ENCODE results near the gene UGDH. TPM values are rescaled to one million over a fixed set of nuclear protein-coding genes. Genes with fewer than 3 reads are reported as not detected.

The UGDH gene
- total and polyA plus RNA-seq, 4 donors, result 33.1 to 241 (median 84.0) TPM

DNA sequence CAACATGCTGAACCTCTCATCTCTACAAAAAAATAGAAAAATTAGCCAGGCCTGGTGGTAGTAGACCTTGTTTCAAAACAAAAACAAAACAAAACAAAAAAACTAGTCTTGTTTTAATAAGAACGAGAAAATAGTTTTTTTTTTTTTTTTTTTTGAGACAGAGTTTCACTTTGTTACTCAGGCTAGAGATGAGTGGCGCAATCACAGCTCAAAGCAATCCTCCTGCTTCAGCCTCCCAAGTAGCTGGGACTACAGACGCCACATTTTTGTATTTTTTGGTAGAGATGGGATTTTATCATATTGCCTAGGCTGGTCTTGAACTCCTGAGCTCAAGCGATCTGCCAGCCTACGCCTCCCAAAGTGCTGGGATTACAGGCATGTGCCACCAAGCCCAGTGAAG, 47.7 kb upstream of the UGDH start:
- DNase-seq (ENCODE audit: low spot score), result no peak
- H3K27ac ChIP-seq (ENCODE audit: low read depth in 1 of 2, low read length in 2 of 2), result no peak overlapping the region
- H3K27me3 ChIP-seq (ENCODE audit: control insufficient read depth in 4 of 4, insufficient read depth in 4 of 4, low read length in 3 of 4), result no peaks in the 10 kb centered on the region
- 94% methylated on average over 5 of the region's 5 CpGs for WGBS
- no peak overlapping the region for H3K4me3 ChIP-seq (ENCODE audit: low read depth in 1 of 3, low read length in 3 of 3)
- H3K9me3 ChIP-seq (ENCODE audit: control insufficient read depth in 4 of 4, low read length in 3 of 4), result no peaks in the 10 kb centered on the region
- peaks cover 2 to 12% (median 9%) of the 10 kb centered on the region in 4 donors for H3K4me1 ChIP-seq (ENCODE audit: control insufficient read depth in 4 of 4, insufficient read depth in 4 of 4, low read length in 3 of 4)
- TF ChIP-seq HNF4A (conservative IDR thresholded peaks at IDR 0.05) (no peak), TAF1 (conservative IDR thresholded peaks at IDR 0.05) (no peak), SP1 (IDR thresholded peaks at IDR 0.05) (no peak), FOXA1 (IDR thresholded peaks at IDR 0.05) (no peak), RXRA (IDR thresholded peaks at IDR 0.05) (no peak), HNF4G (IDR thresholded peaks at IDR 0.05) (no peak), REST (IDR thresholded peaks at IDR 0.05) (no peak), MAX (IDR thresholded peaks at IDR 0.05) (no peak), NR2F2 (IDR thresholded peaks at IDR 0.05) (no peak), YY1 (IDR thresholded peaks at IDR 0.05) (no peak), GABPA (IDR thresholded peaks at IDR 0.05 in 1 of 2, conservative IDR thresholded peaks at IDR 0.05 in 1 of 2) (no peak), ZBTB33 (IDR thresholded peaks at IDR 0.05) (no peak), EGR1 (IDR thresholded peaks at IDR 0.05; ENCODE audit: low read depth in 2 of 2) (no peak)
- TF ChIP-seq, protein P1, sequence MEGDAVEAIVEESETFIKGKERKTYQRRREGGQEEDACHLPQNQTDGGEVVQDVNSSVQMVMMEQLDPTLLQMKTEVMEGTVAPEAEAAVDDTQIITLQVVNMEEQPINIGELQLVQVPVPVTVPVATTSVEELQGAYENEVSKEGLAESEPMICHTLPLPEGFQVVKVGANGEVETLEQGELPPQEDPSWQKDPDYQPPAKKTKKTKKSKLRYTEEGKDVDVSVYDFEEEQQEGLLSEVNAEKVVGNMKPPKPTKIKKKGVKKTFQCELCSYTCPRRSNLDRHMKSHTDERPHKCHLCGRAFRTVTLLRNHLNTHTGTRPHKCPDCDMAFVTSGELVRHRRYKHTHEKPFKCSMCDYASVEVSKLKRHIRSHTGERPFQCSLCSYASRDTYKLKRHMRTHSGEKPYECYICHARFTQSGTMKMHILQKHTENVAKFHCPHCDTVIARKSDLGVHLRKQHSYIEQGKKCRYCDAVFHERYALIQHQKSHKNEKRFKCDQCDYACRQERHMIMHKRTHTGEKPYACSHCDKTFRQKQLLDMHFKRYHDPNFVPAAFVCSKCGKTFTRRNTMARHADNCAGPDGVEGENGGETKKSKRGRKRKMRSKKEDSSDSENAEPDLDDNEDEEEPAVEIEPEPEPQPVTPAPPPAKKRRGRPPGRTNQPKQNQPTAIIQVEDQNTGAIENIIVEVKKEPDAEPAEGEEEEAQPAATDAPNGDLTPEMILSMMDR (IDR thresholded peaks at IDR 0.05; ENCODE audit: low read depth, low read length, missing input control), result no peak
- H3K9ac ChIP-seq (ENCODE audit: low read depth in 1 of 2, low read length in 2 of 2), result no peak overlapping the region
- peaks cover 0 to 13% (median 4%) of the 10 kb centered on the region in 4 donors for H3K36me3 ChIP-seq (ENCODE audit: control insufficient read depth in 4 of 4, insufficient read depth in 3 of 4, low read depth in 1 of 4, low read length in 3 of 4)

GRCh38 chr4:39571504-39571903, 44.3 kb upstream of the UGDH start:
- Histone ChIP-seq H3K4me3 (ENCODE audit: low read depth in 1 of 3, low read length in 3 of 3) (no peak overlapping the region), H3K27ac (ENCODE audit: low read depth in 1 of 2, low read length in 2 of 2) (no peak overlapping the region), H3K9me3 (ENCODE audit: control insufficient read depth in 4 of 4, low read length in 3 of 4) (no peaks in the 10 kb centered on the region), H3K27me3 (ENCODE audit: control insufficient read depth in 4 of 4, insufficient read depth in 4 of 4, low read length in 3 of 4) (no peaks in the 10 kb centered on the region), H3K4me1 (ENCODE audit: control insufficient read depth in 4 of 4, insufficient read depth in 4 of 4, low read length in 3 of 4) (peaks cover 2 to 22% (median 13%) of the 10 kb centered on the region in 4 donors), H3K9ac (ENCODE audit: low read depth in 1 of 2, low read length in 2 of 2) (no peak overlapping the region), H3K36me3 (ENCODE audit: control insufficient read depth in 4 of 4, insufficient read depth in 3 of 4, low read depth in 1 of 4, low read length in 3 of 4) (peaks cover 0 to 14% (median 5%) of the 10 kb centered on the region in 4 donors)
- peak; percentile 16 for TF ChIP-seq HNF4A (conservative IDR thresholded peaks at IDR 0.05)
- no peak for TF ChIP-seq RAD21 (IDR thresholded peaks at IDR 0.05)
- no peak for DNase-seq (ENCODE audit: low spot score)
- 73% methylated on average over 6 of the region's 6 CpGs for WGBS

Measured in liver (tissue), 9 donors.